H1 (cell line): ENCODE measurements around the gene PTPA. TPM values are rescaled to one million over a fixed set of nuclear protein-coding genes. Genes with fewer than 3 reads are reported as not detected.

ENCODE experiments used
- CTCF ChIA-PET: fragments of 300-600 bp; sonication (Branson Sonifier 250); formaldehyde crosslinking; loops from one replicate; lab custom pipeline; 2021; ENCODE audit not compliant: partially characterized antibody; lab: Charles Lee
- POLR2A ChIA-PET: fragments of 300-600 bp; sonication (Branson Sonifier 250); formaldehyde crosslinking; loops from one replicate; lab custom pipeline; 2021; ENCODE audit warnings: inconsistent platforms; ENCODE audit not compliant: partially characterized antibody; lab: Charles Lee
- DNase-seq, 2 experiments: peaks; one replicate each; pipeline versions ENCODE4 v3.0.0 to v3.0.0-alpha.2; 2010 to 2022; ENCODE audit warnings: low spot score in 2 of 2, low read depth in 1 of 2, mixed read lengths in 1 of 2
- FAIRE-seq: peaks from 2 replicates; lab custom pipeline; 2011; peaks lifted over from hg19 to GRCh38; lab: Jason Lieb, UNC
- H2AFZ ChIP-seq: 2 replicates; pipeline ENCODE4 v1.8.1; 2012; ENCODE audit warnings: low read length, inconsistent platforms
- H2AK5ac ChIP-seq: 2 replicates; pipeline ENCODE4 v1.6.1; 2013; ENCODE audit warnings: low read depth, low read length
- H2BK120ac ChIP-seq: replicated peaks from 2 replicates; pipeline ENCODE3; 2013; ENCODE audit warnings: low read depth, low read length, inconsistent platforms
- H2BK12ac ChIP-seq: 2 replicates; pipeline ENCODE4 v1.6.1; 2013; ENCODE audit warnings: low read depth, low read length
- H2BK15ac ChIP-seq: 2 replicates; pipeline ENCODE4 v1.6.1; 2013; ENCODE audit warnings: low read length
- H2BK20ac ChIP-seq: 2 replicates; pipeline ENCODE4 v1.6.1; 2013; ENCODE audit warnings: low read length
- H2BK5ac ChIP-seq: 2 replicates; pipeline ENCODE4 v1.6.1; 2013; ENCODE audit warnings: low read depth, low read length
- H3K14ac ChIP-seq: 2 replicates; pipeline ENCODE4 v1.6.1; 2013; ENCODE audit warnings: inconsistent platforms; ENCODE audit not compliant: insufficient read length
- H3K18ac ChIP-seq: 2 replicates; pipeline ENCODE4 v1.6.1; 2013; ENCODE audit warnings: low read length; ENCODE audit errors: extremely low read depth
- H3K23ac ChIP-seq: 2 replicates; pipeline ENCODE4 v1.6.1; 2013; ENCODE audit warnings: inconsistent platforms; ENCODE audit not compliant: insufficient read length
- H3K23me2 ChIP-seq: 2 replicates; pipeline ENCODE4 v1.6.1; 2013; ENCODE audit warnings: low read depth, low read length
- H3K27ac ChIP-seq: 2 replicates; pipeline ENCODE4 v1.6.1; 2011; ENCODE audit warnings: low read depth, low read length, inconsistent platforms
- H3K27me3 ChIP-seq, 4 experiments: replicated peaks in 1 of 4; 1 replicate in 1 of 4; 2 replicates in 3 of 4; pipeline versions ENCODE4 v1.6.1 to v1.8.1; 2011 to 2013; ENCODE audit warnings: low read length in 3 of 4, mild to moderate bottlenecking in 3 of 4, inconsistent platforms in 2 of 4, mixed read lengths in 2 of 4, moderate library complexity in 1 of 4; ENCODE audit not compliant: control insufficient read depth in 3 of 4, insufficient read depth in 3 of 4; ENCODE audit errors: extremely low read depth in 1 of 4
- H3K36me3 ChIP-seq, 4 experiments: 2 replicates each; pipeline versions ENCODE4 v1.6.1 to v1.8.1; 2011 to 2013; ENCODE audit warnings: mild to moderate bottlenecking in 4 of 4, low read length in 3 of 4, moderate library complexity in 2 of 4, control low read depth in 1 of 4, inconsistent platforms in 1 of 4; ENCODE audit not compliant: insufficient read depth in 4 of 4, control insufficient read depth in 2 of 4
- H3K4ac ChIP-seq: replicated peaks from 2 replicates; pipeline ENCODE3; 2013; ENCODE audit warnings: low read length, low read depth, mixed read lengths, inconsistent platforms; ENCODE audit not compliant: insufficient read length
- H3K4me1 ChIP-seq, 4 experiments: replicated peaks in 1 of 4; 1 replicate in 1 of 4; 2 replicates in 3 of 4; pipeline versions ENCODE4 v1.6.1 to v1.8.1; 2011 to 2013; ENCODE audit warnings: low read length in 3 of 4, inconsistent platforms in 2 of 4, mixed read lengths in 1 of 4; ENCODE audit not compliant: insufficient read depth in 4 of 4, control insufficient read depth in 3 of 4
- H3K4me2 ChIP-seq, 2 experiments: 2 replicates each; pipeline versions ENCODE4 v1.6.1 to v1.8.1; 2011 to 2013; ENCODE audit warnings: low read depth in 2 of 2, low read length in 2 of 2, control low read depth in 1 of 2, inconsistent platforms in 1 of 2, mild to moderate bottlenecking in 1 of 2; ENCODE audit not compliant: insufficient read depth in 1 of 2
- H3K4me3 ChIP-seq, 4 experiments: fragments of 200-600, 300-600 bp in 1 of 4; sonication (generic), shearing (Covaris generic), sonication (Bioruptor Twin) in 1 of 4; 2 replicates each; pipeline versions ENCODE4 v1.5.1 to v1.8.1; 2011 to 2016; ENCODE audit warnings: low read length in 4 of 4, low read depth in 3 of 4, control low read depth in 2 of 4, inconsistent platforms in 2 of 4, mild to moderate bottlenecking in 2 of 4, mixed read lengths in 1 of 4, moderate library complexity in 1 of 4; ENCODE audit not compliant: insufficient read depth in 2 of 4; ENCODE audit errors: extremely low read depth in 1 of 4
- H3K56ac ChIP-seq: replicated peaks from 2 replicates; pipeline ENCODE3; 2013; ENCODE audit warnings: low read depth, mild to moderate bottlenecking, mixed read lengths, low read length, inconsistent platforms; ENCODE audit not compliant: insufficient read length
- H3K79me1 ChIP-seq: 2 replicates; pipeline ENCODE4 v1.6.1; 2013; ENCODE audit warnings: low read depth, low read length, control low read depth
- H3K79me2 ChIP-seq, 2 experiments: 2 replicates each; pipeline versions ENCODE4 v1.6.1 to v1.8.1; 2012 to 2013; ENCODE audit warnings: low read length in 2 of 2, mild to moderate bottlenecking in 2 of 2, inconsistent platforms in 1 of 2; ENCODE audit not compliant: insufficient read depth in 2 of 2, control insufficient read depth in 1 of 2
- H3K9ac ChIP-seq, 4 experiments: replicated peaks in 1 of 4; 1 replicate in 1 of 4; 2 replicates in 3 of 4; pipeline versions ENCODE4 v1.6.1 to v1.8.1; 2011 to 2013; ENCODE audit warnings: low read depth in 3 of 4, low read length in 3 of 4, control low read depth in 2 of 4, mild to moderate bottlenecking in 2 of 4, moderate library complexity in 2 of 4, inconsistent platforms in 1 of 4; ENCODE audit errors: extremely low read depth in 1 of 4
- H3K9me3 ChIP-seq, 2 experiments: 2 replicates each; pipeline versions ENCODE4 v1.6.1 to v1.8.1; 2012 to 2013; ENCODE audit warnings: mild to moderate bottlenecking in 2 of 2, moderate library complexity in 2 of 2, control low read depth in 1 of 2, inconsistent platforms in 1 of 2, low read depth in 1 of 2, low read length in 1 of 2, mixed read lengths in 1 of 2; ENCODE audit not compliant: insufficient read depth in 2 of 2
- H4K20me1 ChIP-seq, 2 experiments: replicated peaks in 1 of 2; 2 replicates each; pipeline versions ENCODE3 to v1.8.1; 2011 to 2013; ENCODE audit warnings: inconsistent platforms in 2 of 2, low read length in 2 of 2, mild to moderate bottlenecking in 1 of 2; ENCODE audit not compliant: insufficient read depth in 2 of 2, control insufficient read depth in 1 of 2
- H4K5ac ChIP-seq: 2 replicates; pipeline ENCODE4 v1.6.1; 2013; ENCODE audit warnings: low read length, low read depth, mixed read lengths, inconsistent platforms; ENCODE audit not compliant: insufficient read length
- H4K8ac ChIP-seq: 2 replicates; pipeline ENCODE4 v1.8.0; 2013; ENCODE audit warnings: mild to moderate bottlenecking, moderate library complexity, low read length, inconsistent platforms; ENCODE audit not compliant: insufficient read depth; ENCODE audit errors: extremely low read depth
- H4K91ac ChIP-seq: replicated peaks from 2 replicates; pipeline ENCODE3; 2013; ENCODE audit warnings: low read length, mixed read lengths, inconsistent platforms; ENCODE audit not compliant: insufficient read length
- CHD1 ChIP-seq: IDR thresholded peaks from 2 replicates; pipeline ENCODE4 v1.6.1; 2012; ENCODE audit warnings: low read depth, low read length, improper control_type of control experiment
- CTBP2 ChIP-seq: IDR thresholded peaks from 2 replicates; pipeline ENCODE4 v1.7.0; 2011; ENCODE audit warnings: borderline replicate concordance, mild to moderate bottlenecking, moderate library complexity, mixed read lengths, low read length; ENCODE audit not compliant: insufficient read depth, insufficient read length
- NRF1 ChIP-seq: IDR thresholded peaks from 2 replicates; pipeline ENCODE4 v1.6.1; 2011; ENCODE audit warnings: mild to moderate bottlenecking, low read depth, low read length, improper control_type of control experiment
- RXRA ChIP-seq: IDR thresholded peaks from 2 replicates; pipeline ENCODE4 v1.6.1; 2011; ENCODE audit warnings: low read depth, mild to moderate bottlenecking, low read length, moderate library complexity; ENCODE audit not compliant: insufficient read depth
- SIX5 ChIP-seq: IDR thresholded peaks from 2 replicates; pipeline ENCODE4 v1.6.1; 2011; ENCODE audit warnings: mild to moderate bottlenecking, low read depth, low read length
- TEAD4 ChIP-seq: IDR thresholded peaks from 2 replicates; pipeline ENCODE4 v1.6.1; 2012; ENCODE audit warnings: low read depth, low read length, inconsistent platforms, mixed read lengths
- WGBS, 2 experiments: shearing (Covaris generic) in 1 of 2; methylation state at CpG; one replicate each; pipeline versions ENCODE4 v1.1.6 to v1.1.7; 2013 to 2015; ENCODE audit warnings: low lambda C conversion rate in 2 of 2, mixed read lengths in 2 of 2, inconsistent platforms in 1 of 2, low coverage in 1 of 2, missing lambda C conversion rate in 1 of 2; ENCODE audit not compliant: insufficient replicate concordance in 2 of 2, insufficient coverage in 1 of 2, insufficient read length in 1 of 2; ENCODE audit errors: extremely low coverage in 1 of 2, missing lambda C conversion rate in 1 of 2; 5-methylcytosine and 5-hydroxymethylcytosine counted together
- polyA plus RNA-seq, 7 experiments: library from polyadenylated mRNA; depleted of rRNA in 3 of 7; stranded (reverse) in 5 of 7; unstranded in 2 of 7; fragments of >200 nt in 5 of 7; fragments of 200-250 nt in 2 of 7; gene quantifications; 1 replicate in 5 of 7; 2 replicates in 1 of 7; 4 replicates in 1 of 7; pipeline versions ENCODE4 v1.2.1 to v1.2.3, GENCODE V29; 2011 to 2013; ENCODE audit warnings: missing spikeins in 2 of 7, mixed read lengths in 2 of 7
- total RNA-seq: library from RNA; stranded (reverse); fragmentation: NEBNext Ultra II Directional; extraction: Animal tissue kit (Norgen Biotek cat#: 25700); gene quantifications from 2 replicates; pipeline ENCODE4 v1.2.1, GENCODE V29; 2021

PTPA gene
- total and polyA plus RNA-seq, 2 of the 8 experiments (the other 6 are each of a cell fraction or from before 2014, with no cell fraction given), result 114 to 145 TPM

GRCh38 chr9:129068110-129068509 is 43.1 kb upstream of the PTPA start:
- Histone ChIP-seq H3K4me2 (no peak overlapping the region), H3K56ac (no peak overlapping the region), H2AFZ (no peak overlapping the region), H3K23ac (no peak overlapping the region), H2AK5ac (no peak overlapping the region), H2BK5ac (no peak overlapping the region; the same call in 1 of the 2 replicates), H2BK15ac (no peak overlapping the region), H4K5ac (no peak overlapping the region), H3K79me2 (no peaks in the 10 kb centered on the region), H3K9me3 (no peaks in the 10 kb centered on the region), H3K9ac (no peak overlapping the region), H3K27ac (no peak overlapping the region), H2BK12ac (no peak overlapping the region), H3K27me3 (no peaks in the 10 kb centered on the region), H4K8ac (no peak overlapping the region), H3K14ac (no peak overlapping the region), H3K4ac (no peak overlapping the region), H3K23me2 (no peaks in the 10 kb centered on the region), H3K4me1 (peaks cover 6 to 19% (median 17%) of the 10 kb centered on the region in 4 experiments), H3K36me3 (peaks cover 4 to 30% (median 17%) of the 10 kb centered on the region in 4 experiments; a peak in 6 of 8 replicates), H3K79me1 (no peaks in the 10 kb centered on the region), H2BK20ac (no peak overlapping the region), H4K20me1 (peaks cover 1 to 3% of the 10 kb centered on the region in 2 experiments), H3K4me3 (no peak overlapping the region), H2BK120ac (no peak overlapping the region), H4K91ac (no peak overlapping the region), H3K18ac (no peak overlapping the region)
- ChIA-PET CTCF (interaction anchor here (1.2 kb wide), 1 partner anchor 29 kb away, joined by 3 read pairs; no protein-coding TSS in a partner anchor), POLR2A (interaction anchor here (1.0 to 1.4 kb wide), 3 partner anchors 61 to 74 kb away, joined by 3 to 4 read pairs (median 3); no protein-coding TSS in a partner anchor)
- FAIRE-seq (no peak), DNase-seq (no peak)
- no peak for TF ChIP-seq TEAD4
- TF ChIP-seq CTBP2, result no peak
- TF ChIP-seq SIX5, result no peak
- TF ChIP-seq CHD1, result no peak
- TF ChIP-seq RXRA, result no peak
- TF ChIP-seq NRF1, result no peak
- 93% methylated on average over 18 of the region's 19 CpGs; no CpG with 5 or more reads in 1 of the 2 experiments for WGBS, 2 experiments
